Mucosa of descending colon (tissue), 3 donors: ENCODE measurements around the gene MS4A18. TPM values are rescaled to one million over a fixed set of nuclear protein-coding genes. Genes with fewer than 3 reads are reported as not detected.

Experiments
- ATAC-seq: fragments of 200-7000 bp; cut with Tn5 transposase; one replicate; pipeline ENCODE4 v1.9.1; 2020; ENCODE audit warnings: mild to moderate bottlenecking, moderate library complexity
- DNase-seq, 3 donors: peaks; one replicate each; pipeline ENCODE4 v3.0.0-alpha.2; 2020
- H3K36me3 ChIP-seq: fragments of 200-600 bp; one replicate; pipeline ENCODE4 v1.8.0; 2021; ENCODE audit warnings: low read depth, mild to moderate bottlenecking
- H3K4me1 ChIP-seq: fragments of 200-600 bp; one replicate; pipeline ENCODE4 v1.8.0; 2021; ENCODE audit warnings: low read depth, mild to moderate bottlenecking
- H3K4me3 ChIP-seq: fragments of 200-600 bp; one replicate; pipeline ENCODE4 v1.8.0; 2021; ENCODE audit warnings: mild to moderate bottlenecking
- H3K9me3 ChIP-seq: fragments of 200-600 bp; one replicate; pipeline ENCODE4 v1.8.0; 2021; ENCODE audit warnings: mild to moderate bottlenecking
- CTCF ChIP-seq: fragments of 200-600 bp; IDR thresholded peaks from one replicate; pipeline ENCODE4 v1.8.0; 2022; ENCODE audit warnings: antibody characterized with exemption, mild to moderate bottlenecking
- intact Hi-C, 2 donors: fragments of 100-400 bp; cut with DNase I in 1 of 2; cut with micrococcal nuclease in 1 of 2; formaldehyde crosslinking; loops; one replicate each; pipeline versions ENCODE4 v1.11.0 to v1.11.1; 2022; cut with DNase I, micrococcal nuclease
- total RNA-seq, 3 donors: library from RNA; stranded (reverse); fragmentation: NEBNext Ultra II Directional in 2 of 3; extraction: Animal tissue kit (Norgen Biotek cat#: 25700) in 2 of 3; gene quantifications; one replicate each; pipeline versions ENCODE4 v1.2.1 to v1.2.4, GENCODE V29; 2021 to 2023
- donor health status: DM: no; HTN: no; CAD: no; lungs with moderate emphysema.
- donor health status: DM: no; HTN: no; CAD: no.
- donor health status: DM: no; HTN: yes; CAD: no.

The MS4A18 gene
- total RNA-seq, 3 donors from 2014 or later, result not detected

DNA sequence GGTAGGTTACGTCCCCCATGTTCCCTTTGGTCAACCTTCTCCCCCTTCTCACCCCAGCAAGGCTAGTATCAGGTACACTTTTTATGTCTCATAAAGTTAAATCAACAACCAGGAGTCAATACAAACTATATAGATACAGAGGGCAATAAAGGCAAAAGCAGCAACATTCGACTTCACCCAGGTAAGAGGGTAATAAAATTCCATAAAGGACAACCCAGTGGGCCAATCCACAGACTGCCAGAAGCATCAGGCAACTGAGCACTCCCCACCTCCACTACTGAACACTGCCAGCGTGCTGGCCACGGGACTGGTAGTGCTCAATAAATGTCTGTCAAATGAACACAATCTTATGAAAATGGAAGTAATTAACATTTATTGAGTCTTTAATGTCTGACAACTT, 5.1 kb upstream of the MS4A18 start:
- Histone ChIP-seq H3K4me3 (no peak overlapping the region), H3K4me1 (peaks cover 22% of the 10 kb centered on the region), H3K9me3 (no peaks in the 10 kb centered on the region), H3K36me3 (no peaks in the 10 kb centered on the region)
- ATAC-seq (peak; percentile 93), DNase-seq (peak; percentile 77 to 81 (median 80))
- intact Hi-C loops, result no loop called here
- TF ChIP-seq CTCF, result no peak

GRCh38 chr11:60720460-60720859, 4.1 kb upstream of the MS4A18 start:
- intact Hi-C loops, result no loop called here
- no peak for ATAC-seq
- DNase-seq, result no peak
- peaks cover 22% of the 10 kb centered on the region for H3K4me1 ChIP-seq
- no peaks in the 10 kb centered on the region for H3K9me3 ChIP-seq
- H3K4me3 ChIP-seq, result no peak overlapping the region
- no peak for TF ChIP-seq CTCF
- no peaks in the 10 kb centered on the region for H3K36me3 ChIP-seq

DNA sequence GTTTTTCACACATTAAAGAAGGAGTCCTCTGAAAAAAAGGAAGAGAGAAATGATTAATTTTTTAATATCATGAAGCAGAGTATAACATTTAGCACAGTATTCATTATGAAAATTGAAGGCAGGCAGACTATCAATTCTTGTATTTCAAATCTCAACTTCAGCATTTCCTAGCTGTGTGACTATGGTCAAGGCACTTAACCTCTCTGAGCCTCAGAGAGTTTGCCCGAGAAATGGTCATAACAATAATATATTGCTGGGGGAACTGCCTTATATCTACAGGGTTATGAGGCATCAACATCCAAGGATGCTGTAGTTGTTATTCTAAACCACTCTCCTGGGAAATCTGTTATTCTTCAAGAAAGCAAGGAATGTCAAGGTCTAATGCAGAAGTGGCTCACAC, 1.1 kb downstream of the MS4A18 start:
- intact Hi-C loops, result no loop called here
- no peak for ATAC-seq
- no peak overlapping the region for H3K4me3 ChIP-seq
- no peak for DNase-seq
- H3K36me3 ChIP-seq, result no peaks in the 10 kb centered on the region
- no peaks in the 10 kb centered on the region for H3K4me1 ChIP-seq
- no peak for TF ChIP-seq CTCF
- no peaks in the 10 kb centered on the region for H3K9me3 ChIP-seq

DNA sequence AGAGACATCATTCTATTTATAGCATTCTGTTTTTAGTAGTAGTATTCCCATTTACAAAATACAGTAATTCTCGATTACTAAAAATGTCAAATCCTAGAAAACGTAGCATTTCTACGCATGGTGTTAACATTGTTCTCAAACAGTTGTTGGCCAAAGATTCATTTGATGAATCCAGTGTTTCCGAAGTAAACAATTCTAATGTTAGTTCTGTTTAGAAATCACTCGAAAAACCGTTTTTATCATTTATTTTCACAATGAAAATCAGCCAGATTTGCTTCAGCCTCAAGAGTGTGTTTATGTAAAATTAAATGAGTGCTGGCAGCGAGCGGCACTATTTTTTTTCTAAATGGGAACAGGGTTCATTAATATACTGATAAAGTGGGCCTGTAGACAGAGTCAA, 7.1 kb downstream of the MS4A18 start:
- intact Hi-C loops, result no loop called here
- Histone ChIP-seq H3K9me3 (no peaks in the 10 kb centered on the region), H3K36me3 (no peaks in the 10 kb centered on the region), H3K4me3 (no peak overlapping the region), H3K4me1 (peaks cover 4% of the 10 kb centered on the region)
- DNase-seq (no peak), ATAC-seq (no peak)
- TF ChIP-seq CTCF, result no peak

- intact Hi-C loops, result no loop called here
Measured at GRCh38 chr11:60734279-60734678, 9.8 kb downstream of the MS4A18 start.

More at GRCh38 chr11:60734279-60734678, 9.8 kb downstream of the MS4A18 start:
- DNase-seq (no peak), ATAC-seq (peak; percentile 66)
- H3K9me3 ChIP-seq, result no peaks in the 10 kb centered on the region
- H3K36me3 ChIP-seq, result no peaks in the 10 kb centered on the region
- no peak overlapping the region for H3K4me3 ChIP-seq
- TF ChIP-seq CTCF, result no peak
- H3K4me1 ChIP-seq, result peaks cover 4% of the 10 kb centered on the region
